Measurements from ENCODE around the gene MICOS13.

The MICOS13 gene

DNA sequence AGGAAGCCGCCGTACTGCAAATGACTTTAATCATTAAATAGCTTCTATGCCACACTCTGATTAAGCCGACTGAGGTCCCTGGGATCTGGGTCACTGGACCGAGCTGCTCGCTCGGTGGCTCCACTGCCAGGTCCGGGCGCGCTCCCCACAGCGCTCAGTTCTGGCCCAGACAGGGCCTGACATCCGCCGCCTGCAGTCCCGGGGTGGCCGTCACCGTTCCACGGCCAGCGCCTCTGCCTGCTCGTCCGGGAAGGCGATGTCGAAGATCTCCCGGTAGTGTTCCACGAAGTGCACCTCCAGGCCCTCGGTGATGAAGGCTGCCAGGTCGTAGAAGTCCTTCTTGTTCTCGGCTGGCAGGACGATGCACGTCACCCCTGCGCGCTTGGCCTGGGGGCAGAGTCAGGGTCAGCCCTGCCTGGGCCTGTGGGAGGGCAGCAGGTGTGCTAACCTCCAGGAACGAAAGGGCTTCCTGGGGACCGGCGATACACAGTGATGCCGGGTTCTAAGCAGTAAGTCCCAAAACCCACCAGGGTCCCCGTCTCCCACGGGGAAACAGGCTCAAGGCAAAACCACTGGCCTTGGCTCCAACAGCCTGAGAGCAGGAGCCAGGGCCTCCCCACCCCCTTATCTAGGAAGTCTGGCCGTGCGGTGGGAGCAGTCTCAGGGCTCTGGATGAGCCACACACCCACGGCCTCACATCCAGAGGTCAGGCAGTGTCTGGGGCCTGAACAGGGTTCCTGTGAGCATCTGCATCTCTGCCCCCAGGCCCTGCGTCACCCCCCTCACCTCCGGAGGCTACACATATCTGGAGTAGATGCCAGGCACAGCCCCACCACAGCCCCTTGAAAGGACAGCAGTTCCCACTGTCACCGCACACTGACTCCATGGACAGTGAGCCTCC is 11.8 kb upstream of the MICOS13 start:
- Histone ChIP-seq H3K27ac (ENCODE audit: extremely low read depth, low read depth, low read length) (peak overlapping the region; percentile 100), H3K36me3 (ENCODE audit: control insufficient read depth in 2 of 2, insufficient read depth in 1 of 2, low read length in 2 of 2) (peaks cover 5 to 68% of the 10 kb centered on the region in 2 experiments; a peak in 2 of 3 replicates), H3K9me3 (ENCODE audit: control insufficient read depth, insufficient read depth, low read depth, low read length) (no peaks in the 10 kb centered on the region), H3K4me3 (ENCODE audit: low read depth, low read length) (peak overlapping the region; percentile 97), H3K4me1 (ENCODE audit: control insufficient read depth, insufficient read depth, low read length) (no peaks in the 10 kb centered on the region; the same call in 1 of the 2 replicates)
- ChIA-PET CTCF (interaction anchor here (0.6 to 1.3 kb wide), 4 partner anchors 10 to 47 kb away, joined by 3 to 4 read pairs (median 3); no protein-coding TSS in a partner anchor), POLR2A (interaction anchor here (0.6 to 3.7 kb wide), 6 partner anchors 15 to 644 kb away, joined by 3 to 62 read pairs (median 4); partner anchors contain the start of genes CATSPERD, LONP1, SAFB and SAFB2)
- TF ChIP-seq ZFP41 (tag by site-specific recombination; IDR thresholded peaks at IDR 0.05; ENCODE audit: borderline replicate concordance) (no peak), ZIC2 (tag by site-specific recombination; IDR thresholded peaks at IDR 0.05) (peak; percentile 74), ZNF76 (tag by site-specific recombination; IDR thresholded peaks at IDR 0.05; ENCODE audit: borderline replicate concordance, low read depth) (0 out of 2 replicates have a peak, but pooled peaks have one; percentile 37), KLF16 (tag by site-specific recombination; IDR thresholded peaks at IDR 0.05) (peak; percentile 33; the same call in 1 of the 2 replicates), ZNF521 (tag by site-specific recombination; IDR thresholded peaks at IDR 0.05) (no peak), PRDM1 (tag by site-specific recombination; IDR thresholded peaks at IDR 0.05) (no peak), ZNF514 (tag by site-specific recombination; IDR thresholded peaks at IDR 0.05) (no peak), ZNF174 (tag by site-specific recombination; IDR thresholded peaks at IDR 0.05) (no peak), ZNF2 (tag by site-specific recombination; IDR thresholded peaks at IDR 0.05) (peak; percentile 51; the same call in 1 of the 2 replicates), ZNF530 (tag by site-specific recombination; IDR thresholded peaks at IDR 0.05; ENCODE audit: low read depth) (no peak), ZNF266 (tag by site-specific recombination; IDR thresholded peaks at IDR 0.05; ENCODE audit: low read depth) (no peak), KLF8 (tag by site-specific recombination; IDR thresholded peaks at IDR 0.05) (peak; percentile 2; the same call in 1 of the 2 replicates), ZNF600 (tag by site-specific recombination; IDR thresholded peaks at IDR 0.05) (0 out of 2 replicates have a peak, but pooled peaks have one; percentile 21), ZBTB20 (tag by site-specific recombination; IDR thresholded peaks at IDR 0.05) (peak; percentile 50), ZNF792 (tag by site-specific recombination; IDR thresholded peaks at IDR 0.05) (0 out of 2 replicates have a peak, but pooled peaks have one; percentile 13), ZNF677 (tag by site-specific recombination; IDR thresholded peaks at IDR 0.05) (no peak), ZNF624 (tag by site-specific recombination; IDR thresholded peaks at IDR 0.05) (no peak), YY1 (tag by site-specific recombination; IDR thresholded peaks at IDR 0.05) (0 out of 2 replicates have a peak, but pooled peaks have one; percentile 22), ZNF561 (tag by site-specific recombination; IDR thresholded peaks at IDR 0.05; ENCODE audit: borderline replicate concordance) (no peak), ZNF221 (tag by site-specific recombination; IDR thresholded peaks at IDR 0.05; ENCODE audit: borderline replicate concordance) (no peak)
- TF ChIP-seq, protein P1, sequence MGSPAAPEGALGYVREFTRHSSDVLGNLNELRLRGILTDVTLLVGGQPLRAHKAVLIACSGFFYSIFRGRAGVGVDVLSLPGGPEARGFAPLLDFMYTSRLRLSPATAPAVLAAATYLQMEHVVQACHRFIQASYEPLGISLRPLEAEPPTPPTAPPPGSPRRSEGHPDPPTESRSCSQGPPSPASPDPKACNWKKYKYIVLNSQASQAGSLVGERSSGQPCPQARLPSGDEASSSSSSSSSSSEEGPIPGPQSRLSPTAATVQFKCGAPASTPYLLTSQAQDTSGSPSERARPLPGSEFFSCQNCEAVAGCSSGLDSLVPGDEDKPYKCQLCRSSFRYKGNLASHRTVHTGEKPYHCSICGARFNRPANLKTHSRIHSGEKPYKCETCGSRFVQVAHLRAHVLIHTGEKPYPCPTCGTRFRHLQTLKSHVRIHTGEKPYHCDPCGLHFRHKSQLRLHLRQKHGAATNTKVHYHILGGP (tag by site-specific recombination; IDR thresholded peaks at IDR 0.05) = no peak
- TF ChIP-seq, protein P2, sequence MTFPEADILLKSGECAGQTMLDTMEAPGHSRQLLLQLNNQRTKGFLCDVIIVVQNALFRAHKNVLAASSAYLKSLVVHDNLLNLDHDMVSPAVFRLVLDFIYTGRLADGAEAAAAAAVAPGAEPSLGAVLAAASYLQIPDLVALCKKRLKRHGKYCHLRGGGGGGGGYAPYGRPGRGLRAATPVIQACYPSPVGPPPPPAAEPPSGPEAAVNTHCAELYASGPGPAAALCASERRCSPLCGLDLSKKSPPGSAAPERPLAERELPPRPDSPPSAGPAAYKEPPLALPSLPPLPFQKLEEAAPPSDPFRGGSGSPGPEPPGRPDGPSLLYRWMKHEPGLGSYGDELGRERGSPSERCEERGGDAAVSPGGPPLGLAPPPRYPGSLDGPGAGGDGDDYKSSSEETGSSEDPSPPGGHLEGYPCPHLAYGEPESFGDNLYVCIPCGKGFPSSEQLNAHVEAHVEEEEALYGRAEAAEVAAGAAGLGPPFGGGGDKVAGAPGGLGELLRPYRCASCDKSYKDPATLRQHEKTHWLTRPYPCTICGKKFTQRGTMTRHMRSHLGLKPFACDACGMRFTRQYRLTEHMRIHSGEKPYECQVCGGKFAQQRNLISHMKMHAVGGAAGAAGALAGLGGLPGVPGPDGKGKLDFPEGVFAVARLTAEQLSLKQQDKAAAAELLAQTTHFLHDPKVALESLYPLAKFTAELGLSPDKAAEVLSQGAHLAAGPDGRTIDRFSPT (tag by site-specific recombination; IDR thresholded peaks at IDR 0.05) = peak; percentile 10; the same call in 1 of the 2 replicates
- TF ChIP-seq, protein P3, sequence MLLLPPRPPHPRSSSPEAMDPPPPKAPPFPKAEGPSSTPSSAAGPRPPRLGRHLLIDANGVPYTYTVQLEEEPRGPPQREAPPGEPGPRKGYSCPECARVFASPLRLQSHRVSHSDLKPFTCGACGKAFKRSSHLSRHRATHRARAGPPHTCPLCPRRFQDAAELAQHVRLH (tag by site-specific recombination; IDR thresholded peaks at IDR 0.05) = no peak
- TF ChIP-seq, protein P4, sequence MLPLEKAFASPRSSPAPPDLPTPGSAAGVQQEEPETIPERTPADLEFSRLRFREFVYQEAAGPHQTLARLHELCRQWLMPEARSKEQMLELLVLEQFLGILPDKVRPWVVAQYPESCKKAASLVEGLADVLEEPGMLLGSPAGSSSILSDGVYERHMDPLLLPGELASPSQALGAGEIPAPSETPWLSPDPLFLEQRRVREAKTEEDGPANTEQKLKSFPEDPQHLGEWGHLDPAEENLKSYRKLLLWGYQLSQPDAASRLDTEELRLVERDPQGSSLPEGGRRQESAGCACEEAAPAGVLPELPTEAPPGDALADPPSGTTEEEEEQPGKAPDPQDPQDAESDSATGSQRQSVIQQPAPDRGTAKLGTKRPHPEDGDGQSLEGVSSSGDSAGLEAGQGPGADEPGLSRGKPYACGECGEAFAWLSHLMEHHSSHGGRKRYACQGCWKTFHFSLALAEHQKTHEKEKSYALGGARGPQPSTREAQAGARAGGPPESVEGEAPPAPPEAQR (tag by site-specific recombination; IDR thresholded peaks at IDR 0.05) = no peak
- TF ChIP-seq, protein P5, sequence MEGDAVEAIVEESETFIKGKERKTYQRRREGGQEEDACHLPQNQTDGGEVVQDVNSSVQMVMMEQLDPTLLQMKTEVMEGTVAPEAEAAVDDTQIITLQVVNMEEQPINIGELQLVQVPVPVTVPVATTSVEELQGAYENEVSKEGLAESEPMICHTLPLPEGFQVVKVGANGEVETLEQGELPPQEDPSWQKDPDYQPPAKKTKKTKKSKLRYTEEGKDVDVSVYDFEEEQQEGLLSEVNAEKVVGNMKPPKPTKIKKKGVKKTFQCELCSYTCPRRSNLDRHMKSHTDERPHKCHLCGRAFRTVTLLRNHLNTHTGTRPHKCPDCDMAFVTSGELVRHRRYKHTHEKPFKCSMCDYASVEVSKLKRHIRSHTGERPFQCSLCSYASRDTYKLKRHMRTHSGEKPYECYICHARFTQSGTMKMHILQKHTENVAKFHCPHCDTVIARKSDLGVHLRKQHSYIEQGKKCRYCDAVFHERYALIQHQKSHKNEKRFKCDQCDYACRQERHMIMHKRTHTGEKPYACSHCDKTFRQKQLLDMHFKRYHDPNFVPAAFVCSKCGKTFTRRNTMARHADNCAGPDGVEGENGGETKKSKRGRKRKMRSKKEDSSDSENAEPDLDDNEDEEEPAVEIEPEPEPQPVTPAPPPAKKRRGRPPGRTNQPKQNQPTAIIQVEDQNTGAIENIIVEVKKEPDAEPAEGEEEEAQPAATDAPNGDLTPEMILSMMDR (tag by site-specific recombination; IDR thresholded peaks at IDR 0.05) = no peak
- TF ChIP-seq, protein P6, sequence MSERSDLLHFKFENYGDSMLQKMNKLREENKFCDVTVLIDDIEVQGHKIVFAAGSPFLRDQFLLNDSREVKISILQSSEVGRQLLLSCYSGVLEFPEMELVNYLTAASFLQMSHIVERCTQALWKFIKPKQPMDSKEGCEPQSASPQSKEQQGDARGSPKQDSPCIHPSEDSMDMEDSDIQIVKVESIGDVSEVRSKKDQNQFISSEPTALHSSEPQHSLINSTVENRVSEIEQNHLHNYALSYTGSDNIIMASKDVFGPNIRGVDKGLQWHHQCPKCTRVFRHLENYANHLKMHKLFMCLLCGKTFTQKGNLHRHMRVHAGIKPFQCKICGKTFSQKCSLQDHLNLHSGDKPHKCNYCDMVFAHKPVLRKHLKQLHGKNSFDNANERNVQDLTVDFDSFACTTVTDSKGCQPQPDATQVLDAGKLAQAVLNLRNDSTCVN (tag by site-specific recombination; optimal IDR thresholded peaks at IDR 0.05) = peak; percentile 38
- TF ChIP-seq, protein P7, sequence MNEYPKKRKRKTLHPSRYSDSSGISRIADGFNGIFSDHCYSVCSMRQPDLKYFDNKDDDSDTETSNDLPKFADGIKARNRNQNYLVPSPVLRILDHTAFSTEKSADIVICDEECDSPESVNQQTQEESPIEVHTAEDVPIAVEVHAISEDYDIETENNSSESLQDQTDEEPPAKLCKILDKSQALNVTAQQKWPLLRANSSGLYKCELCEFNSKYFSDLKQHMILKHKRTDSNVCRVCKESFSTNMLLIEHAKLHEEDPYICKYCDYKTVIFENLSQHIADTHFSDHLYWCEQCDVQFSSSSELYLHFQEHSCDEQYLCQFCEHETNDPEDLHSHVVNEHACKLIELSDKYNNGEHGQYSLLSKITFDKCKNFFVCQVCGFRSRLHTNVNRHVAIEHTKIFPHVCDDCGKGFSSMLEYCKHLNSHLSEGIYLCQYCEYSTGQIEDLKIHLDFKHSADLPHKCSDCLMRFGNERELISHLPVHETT (tag by site-specific recombination; IDR thresholded peaks at IDR 0.05) = peak; percentile 32

Measured in HEK293 (cell line).